Measurements from ENCODE around the gene IFT122.
"Not testable (repeated sequence)": the region's sequence is repeated elsewhere in the genome, so short reads cannot be mapped to it uniquely, and the experiment has no call there.

Gene IFT122

DNA sequence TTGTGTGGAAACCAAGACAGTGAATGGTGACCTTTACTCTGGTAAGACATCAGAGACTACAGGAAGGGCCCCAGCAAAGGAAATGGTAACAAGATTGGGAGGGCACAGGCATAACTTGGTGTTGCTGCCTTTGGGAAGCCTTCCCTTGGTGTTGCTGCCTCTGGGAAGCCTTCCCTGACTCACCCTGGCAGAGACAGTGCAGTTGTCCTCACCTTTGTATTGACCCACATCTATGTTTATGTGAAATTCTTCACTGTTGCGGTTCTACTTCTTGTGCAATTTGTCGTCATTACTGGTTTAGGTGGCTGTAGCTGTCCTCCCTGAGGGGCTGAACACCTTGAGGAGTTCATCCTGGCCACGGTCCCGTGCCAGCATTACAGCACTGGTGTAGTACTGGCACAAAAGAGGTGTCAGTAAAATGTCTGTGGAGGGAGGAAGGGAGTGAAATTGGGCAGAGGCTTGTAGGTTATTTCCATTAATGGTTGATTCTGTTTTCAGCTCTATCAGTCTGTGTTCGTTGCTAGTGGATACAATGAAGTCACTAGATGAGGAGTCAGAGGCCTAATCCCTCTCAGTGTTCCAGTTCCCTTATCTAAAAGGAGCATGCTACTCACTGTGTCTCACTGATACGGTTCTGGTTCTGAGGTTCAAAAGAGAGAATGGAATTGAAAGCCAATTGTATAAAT lies 21.6 kb downstream of the IFT122 start:
- no peak for ATAC-seq (replicated peaks)
- no peak for DNase-seq
- H3K36me3 Mint-ChIP-seq: peaks cover 4 to 19% of the 10 kb centered on the region in 2 donors
- no peaks in the 10 kb centered on the region for H3K27me3 Mint-ChIP-seq
- H3K4me3 Mint-ChIP-seq: no peak overlapping the region
- no peak overlapping the region for H3K27ac Mint-ChIP-seq
- no peaks in the 10 kb centered on the region for H3K9me3 Mint-ChIP-seq
- peaks cover 4 to 13% of the 10 kb centered on the region in 2 donors for H3K4me1 Mint-ChIP-seq

DNA sequence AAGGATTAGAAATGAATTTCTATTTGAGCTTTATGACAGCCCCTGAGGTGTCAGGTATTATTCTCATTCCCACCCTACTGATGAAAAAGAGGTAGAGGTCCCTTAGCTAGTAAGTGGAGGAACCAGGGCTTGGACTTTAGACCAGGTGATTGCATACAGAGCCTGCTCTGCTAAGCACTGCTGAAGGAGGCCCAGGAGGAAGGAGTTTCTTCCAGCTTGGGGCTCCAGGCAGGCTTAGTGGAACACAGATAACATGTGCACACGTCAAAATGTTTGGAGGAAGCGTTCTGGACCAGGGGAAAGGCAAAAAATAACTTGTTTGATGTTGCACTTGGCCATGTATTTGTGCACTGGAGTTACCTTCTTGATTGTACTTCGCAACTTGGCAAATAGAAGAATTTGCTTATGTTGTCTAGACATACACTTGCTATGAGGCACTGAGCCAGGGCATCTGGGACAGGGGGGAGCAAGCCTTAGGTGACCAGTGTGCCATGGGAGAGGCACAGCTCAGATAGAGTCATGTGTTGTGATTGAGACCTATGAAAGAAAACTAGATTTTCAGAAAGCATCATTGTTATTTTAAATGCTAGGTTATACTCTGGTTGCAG lies 22.4 kb downstream of the IFT122 start:
- no peak for DNase-seq
- H3K9me3 Mint-ChIP-seq: no peaks in the 10 kb centered on the region
- peaks cover 4 to 13% of the 10 kb centered on the region in 2 donors for H3K4me1 Mint-ChIP-seq
- H3K27ac Mint-ChIP-seq: no peak overlapping the region
- no peak overlapping the region for H3K4me3 Mint-ChIP-seq
- ATAC-seq (replicated peaks): no peak
- H3K27me3 Mint-ChIP-seq: no peaks in the 10 kb centered on the region
- peaks cover 1 to 26% of the 10 kb centered on the region in 2 donors for H3K36me3 Mint-ChIP-seq

DNA sequence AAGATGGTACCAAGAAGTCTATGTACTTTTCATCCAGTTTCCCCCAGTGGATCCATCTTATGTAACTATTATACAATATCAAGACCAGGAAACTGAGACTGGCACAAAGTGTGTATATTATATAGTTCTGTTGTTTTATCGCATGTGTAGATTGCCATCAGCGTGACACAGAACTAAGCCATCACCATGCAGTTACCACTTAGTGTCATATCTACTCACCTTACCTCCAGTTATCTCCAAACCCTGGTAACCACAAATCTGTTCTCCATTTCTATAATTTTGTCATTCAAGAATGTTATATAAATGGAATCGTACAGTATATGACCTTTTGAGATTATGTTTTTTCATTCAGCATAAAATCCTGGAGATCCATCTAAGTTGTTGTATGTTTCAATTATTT lies 23.1 kb downstream of the IFT122 start:
- Mint-ChIP-seq H3K4me1 (peaks cover 4 to 13% of the 10 kb centered on the region in 2 donors), H3K36me3 (peaks cover 3 to 28% of the 10 kb centered on the region in 2 donors), H3K4me3 (no peak overlapping the region), H3K27ac (no peak overlapping the region), H3K9me3 (no peaks in the 10 kb centered on the region), H3K27me3 (no peaks in the 10 kb centered on the region)
- no peak for ATAC-seq (replicated peaks)
- DNase-seq: no peak

- DNase-seq: no peak
- no peak overlapping the region for H3K27ac Mint-ChIP-seq
- no peaks in the 10 kb centered on the region for H3K27me3 Mint-ChIP-seq
- H3K4me1 Mint-ChIP-seq: peaks cover 4 to 13% of the 10 kb centered on the region in 2 donors
- peaks cover 3 to 28% of the 10 kb centered on the region in 2 donors for H3K36me3 Mint-ChIP-seq
- H3K4me3 Mint-ChIP-seq: no peak overlapping the region
- no peaks in the 10 kb centered on the region for H3K9me3 Mint-ChIP-seq
- ATAC-seq (replicated peaks): no peak
Observed at GRCh38 chr3:129463716-129464115, 23.7 kb downstream of the IFT122 start.

DNA sequence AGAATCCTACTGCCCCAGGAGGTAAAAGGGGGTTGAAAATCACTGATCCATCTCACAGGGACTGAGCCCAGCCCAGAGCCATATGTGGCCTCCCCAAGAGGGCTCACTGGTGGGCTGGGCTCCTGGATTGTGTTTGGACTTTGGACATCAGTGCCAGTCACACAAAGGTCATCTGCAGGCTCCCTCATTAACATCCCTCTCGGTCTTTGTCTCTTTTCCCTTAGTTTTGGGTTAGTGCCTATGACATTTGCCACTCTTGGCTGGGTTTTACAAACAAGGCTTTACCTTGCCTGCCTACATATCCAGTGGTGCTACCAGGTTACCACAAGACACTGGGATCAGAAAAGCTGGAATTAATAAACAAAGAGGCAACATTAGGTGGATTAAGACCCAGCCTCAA lies 27.9 kb downstream of the IFT122 start:
- no peaks in the 10 kb centered on the region for H3K4me1 Mint-ChIP-seq

DNA sequence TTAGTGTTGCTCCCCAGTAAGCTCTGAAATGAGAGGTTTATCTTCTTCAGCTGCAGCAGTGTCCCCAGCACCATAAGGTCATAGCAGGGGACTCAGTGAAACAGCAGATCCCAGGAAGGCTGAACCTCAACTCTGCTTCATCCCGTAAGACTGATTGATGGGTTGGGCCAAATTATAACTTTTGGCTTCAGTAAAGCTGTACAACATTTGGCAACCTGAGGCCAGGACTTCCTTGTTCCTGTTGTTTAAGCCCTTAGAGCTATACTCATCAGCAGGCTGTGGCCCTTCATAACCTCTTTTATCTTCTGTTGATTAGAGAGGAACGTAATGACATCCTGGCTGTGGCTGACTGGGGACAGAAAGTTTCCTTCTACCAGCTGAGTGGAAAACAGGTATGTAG lies 29.0 kb downstream of the IFT122 start:
- ATAC-seq (replicated peaks) (no peak), DNase-seq (no peak)
- Mint-ChIP-seq H3K27me3 (no peaks in the 10 kb centered on the region), H3K4me3 (no peak overlapping the region), H3K36me3 (peaks cover 9 to 26% of the 10 kb centered on the region in 2 donors), H3K9me3 (no peaks in the 10 kb centered on the region), H3K4me1 (no peaks in the 10 kb centered on the region), H3K27ac (no peak overlapping the region)

More for the DNA sequence above, 27.9 kb downstream of the IFT122 start:
- H3K27me3 Mint-ChIP-seq: no peaks in the 10 kb centered on the region
- no peaks in the 10 kb centered on the region for H3K9me3 Mint-ChIP-seq
- no peak overlapping the region for H3K4me3 Mint-ChIP-seq
- peaks cover 9 to 31% of the 10 kb centered on the region in 2 donors for H3K36me3 Mint-ChIP-seq
- no peak overlapping the region for H3K27ac Mint-ChIP-seq
- DNase-seq (no peak), ATAC-seq (replicated peaks) (no peak)

- ATAC-seq (replicated peaks) (no peak), DNase-seq (no peak)
- Mint-ChIP-seq H3K27ac (no peak overlapping the region), H3K4me1 (no peaks in the 10 kb centered on the region), H3K27me3 (no peaks in the 10 kb centered on the region), H3K9me3 (no peaks in the 10 kb centered on the region), H3K36me3 (peaks cover 10 to 36% of the 10 kb centered on the region in 2 donors), H3K4me3 (no peak overlapping the region)
Observed at GRCh38 chr3:129470861-129471260, 30.8 kb downstream of the IFT122 start.

DNA sequence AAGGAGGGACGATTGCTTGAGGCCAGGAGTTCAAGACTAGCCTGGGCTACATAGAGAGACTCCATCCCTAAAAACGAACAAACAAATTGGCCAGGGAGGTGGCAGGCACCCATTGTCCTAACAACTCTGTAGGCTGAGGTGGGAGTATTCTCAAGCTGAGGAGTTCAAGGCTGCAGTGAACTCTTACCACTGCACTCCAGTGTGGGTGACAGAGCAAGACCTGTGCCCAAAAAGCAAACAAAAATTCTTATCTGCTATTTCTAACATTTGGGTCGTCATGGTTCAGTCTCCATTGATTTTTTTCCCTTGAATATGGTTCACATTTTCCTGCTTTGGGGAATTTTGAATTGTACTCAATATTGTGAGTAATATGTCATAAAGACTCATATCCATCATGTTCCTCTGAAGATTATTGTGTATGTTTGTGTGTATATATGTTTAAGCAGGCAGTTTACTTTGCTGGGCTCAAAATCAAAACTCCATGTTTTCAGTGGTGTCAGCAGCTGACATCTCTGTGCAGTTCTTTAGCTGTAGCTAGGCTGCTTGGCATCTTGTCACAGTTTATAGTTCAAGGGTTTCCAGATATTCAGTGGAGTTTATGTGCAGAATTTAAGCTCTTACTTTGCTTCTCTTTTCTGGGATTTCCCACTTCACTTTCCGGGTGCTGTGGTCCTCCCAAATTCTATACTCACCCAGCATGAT lies 33.2 kb downstream of the IFT122 start:
- Mint-ChIP-seq H3K9me3 (no peaks in the 10 kb centered on the region), H3K27me3 (no peaks in the 10 kb centered on the region), H3K36me3 (peaks cover 15 to 44% of the 10 kb centered on the region in 2 donors), H3K27ac (no peak overlapping the region), H3K4me3 (no peak overlapping the region), H3K4me1 (no peaks in the 10 kb centered on the region)
- ATAC-seq (replicated peaks): no peak
- DNase-seq: no peak

GRCh38 chr3:129473769-129474152 lies 33.7 kb downstream of the IFT122 start:
- Mint-ChIP-seq H3K36me3 (peaks cover 15 to 44% of the 10 kb centered on the region in 2 donors), H3K4me1 (no peaks in the 10 kb centered on the region), H3K27ac (no peak overlapping the region)

GRCh38 chr3:129474984-129475804 lies 35.2 kb downstream of the IFT122 start:
- Mint-ChIP-seq H3K4me3 (no peak overlapping the region), H3K27me3 (no peaks in the 10 kb centered on the region), H3K4me1 (no peaks in the 10 kb centered on the region), H3K36me3 (peaks cover 15 to 46% of the 10 kb centered on the region in 2 donors), H3K9me3 (no peaks in the 10 kb centered on the region), H3K27ac (no peak overlapping the region)
- ATAC-seq (replicated peaks) (no peak), DNase-seq (no peak)

More at GRCh38 chr3:129473769-129474152, 33.7 kb downstream of the IFT122 start:
- Mint-ChIP-seq H3K4me3 (no peak overlapping the region), H3K9me3 (no peaks in the 10 kb centered on the region), H3K27me3 (no peaks in the 10 kb centered on the region)
- no peak for ATAC-seq (replicated peaks)
- DNase-seq: no peak

GRCh38 chr3:129475863-129476262 lies 35.8 kb downstream of the IFT122 start:
- DNase-seq (no peak), ATAC-seq (replicated peaks) (no peak)
- no peak overlapping the region for H3K27ac Mint-ChIP-seq
- H3K4me1 Mint-ChIP-seq: no peaks in the 10 kb centered on the region
- H3K4me3 Mint-ChIP-seq: no peak overlapping the region
- H3K9me3 Mint-ChIP-seq: no peaks in the 10 kb centered on the region
- peaks cover 21 to 51% of the 10 kb centered on the region in 2 donors for H3K36me3 Mint-ChIP-seq
- H3K27me3 Mint-ChIP-seq: no peaks in the 10 kb centered on the region

DNA sequence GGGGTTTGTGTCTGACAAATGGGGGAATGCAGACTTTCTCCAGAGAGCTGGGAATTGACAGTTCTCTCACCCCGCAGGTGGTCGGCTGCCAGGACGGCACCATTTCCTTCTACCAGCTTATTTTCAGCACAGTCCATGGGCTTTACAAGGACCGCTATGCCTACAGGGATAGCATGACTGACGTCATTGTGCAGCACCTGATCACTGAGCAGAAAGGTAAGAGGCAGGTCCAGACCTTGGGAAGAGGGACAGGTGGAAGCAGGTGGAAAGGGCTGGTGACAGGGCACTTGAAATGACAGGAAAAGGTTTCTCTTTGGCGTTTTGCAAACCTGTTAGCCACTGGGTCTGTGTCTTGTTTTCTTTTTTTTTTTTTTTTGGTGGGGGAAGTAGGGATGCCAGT lies 36.6 kb downstream of the IFT122 start:
- no peak for DNase-seq
- peaks cover 23 to 52% of the 10 kb centered on the region in 2 donors for H3K36me3 Mint-ChIP-seq

DNA sequence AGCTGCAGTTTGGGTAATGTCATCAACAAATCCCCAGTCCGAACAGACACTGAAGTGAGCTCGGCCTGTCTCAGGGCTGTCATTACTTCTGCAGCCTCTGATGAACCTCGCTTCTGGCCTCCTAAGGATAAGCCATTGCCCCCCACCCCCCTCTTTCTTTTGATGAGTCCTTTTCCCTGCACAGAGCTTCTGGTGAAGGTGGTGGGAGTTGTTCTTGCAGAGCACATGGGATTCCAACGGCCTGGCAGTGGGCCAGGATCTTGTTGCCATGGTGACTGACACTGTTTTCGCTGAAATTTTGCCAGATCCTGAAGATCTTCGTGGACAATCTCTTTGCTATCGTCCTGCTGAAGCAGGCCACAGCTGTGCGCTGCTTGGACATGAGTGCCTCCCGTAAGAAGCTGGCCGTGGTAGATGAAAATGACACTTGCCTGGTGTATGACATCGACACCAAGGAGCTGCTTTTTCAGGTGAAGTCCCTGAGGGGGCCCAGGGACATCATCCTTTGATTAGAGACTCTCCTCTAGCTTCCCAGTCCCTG lies 41.3 kb downstream of the IFT122 start:
- not testable (repeated sequence) for ATAC-seq (replicated peaks); H3K4me1 Mint-ChIP-seq; H3K4me3 Mint-ChIP-seq; H3K27me3 Mint-ChIP-seq; H3K9me3 Mint-ChIP-seq; H3K27ac Mint-ChIP-seq; DNase-seq
- H3K36me3 Mint-ChIP-seq: peaks cover 38 to 45% of the 10 kb centered on the region in 2 donors

More for the DNA sequence above, 36.6 kb downstream of the IFT122 start:
- Mint-ChIP-seq H3K9me3 (no peaks in the 10 kb centered on the region), H3K4me3 (no peak overlapping the region), H3K27me3 (no peaks in the 10 kb centered on the region), H3K27ac (no peak overlapping the region), H3K4me1 (no peaks in the 10 kb centered on the region)
- no peak for ATAC-seq (replicated peaks)

GRCh38 chr3:129481766-129482332 lies 41.8 kb downstream of the IFT122 start:
- Mint-ChIP-seq H3K27ac (no peak overlapping the region), H3K9me3 (no peaks in the 10 kb centered on the region), H3K4me1 (no peaks in the 10 kb centered on the region), H3K27me3 (no peaks in the 10 kb centered on the region), H3K36me3 (peaks cover 37 to 41% of the 10 kb centered on the region in 2 donors), H3K4me3 (no peak overlapping the region)
- ATAC-seq (replicated peaks): no peak
- DNase-seq: no peak
